Measurements from ENCODE around the gene NLRP6.
"Not testable (repeated sequence)": the region's sequence is repeated elsewhere in the genome, so short reads cannot be mapped to it uniquely, and the experiment has no call there.

NLRP6 gene

DNA sequence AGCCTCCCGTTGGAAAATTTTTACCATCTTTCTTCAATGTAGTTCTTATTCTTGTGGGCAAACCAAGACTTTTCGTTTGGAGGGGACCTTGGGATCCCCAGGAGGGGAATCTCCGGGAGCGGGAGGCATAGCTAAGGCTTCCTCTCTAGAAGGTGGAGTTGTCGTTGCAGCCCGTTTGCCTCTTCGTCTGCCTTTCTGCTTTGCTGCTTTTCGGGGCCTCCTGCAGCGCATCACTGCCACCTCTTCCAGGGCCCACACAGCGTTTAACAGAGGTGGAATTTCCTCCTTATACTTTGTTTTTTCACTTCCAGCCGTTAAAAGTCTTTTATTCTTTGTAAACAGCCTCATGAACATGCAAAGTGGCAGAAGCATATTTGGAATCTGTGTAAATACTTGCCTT is 45.9 kb downstream of the NLRP6 start:
- TF ChIP-seq NFRKB (IDR thresholded peaks at IDR 0.05) (no peak), ZNF384 (IDR thresholded peaks at IDR 0.05) (no peak), HDGF (IDR thresholded peaks at IDR 0.05; ENCODE audit: borderline replicate concordance) (no peak), BHLHE40 (IDR thresholded peaks at IDR 0.05; ENCODE audit: borderline replicate concordance) (no peak), ARNT (IDR thresholded peaks at IDR 0.05) (no peak), CTBP1 (IDR thresholded peaks at IDR 0.05; ENCODE audit: borderline replicate concordance) (no peak), FOXA1 (IDR thresholded peaks at IDR 0.05) (no peak), FOXK2 (IDR thresholded peaks at IDR 0.05) (no peak), L3MBTL2 (conservative IDR thresholded peaks at IDR 0.05) (no peak), SUZ12 (IDR thresholded peaks at IDR 0.05) (no peak), ELF4 (IDR thresholded peaks at IDR 0.05) (no peak), SP1 (IDR thresholded peaks at IDR 0.05) (no peak), FOXM1 (IDR thresholded peaks at IDR 0.05; ENCODE audit: borderline replicate concordance) (no peak), TARDBP (IDR thresholded peaks at IDR 0.05) (no peak), LEF1 (IDR thresholded peaks at IDR 0.05; ENCODE audit: borderline replicate concordance) (no peak)
- TF ChIP-seq, protein P1, sequence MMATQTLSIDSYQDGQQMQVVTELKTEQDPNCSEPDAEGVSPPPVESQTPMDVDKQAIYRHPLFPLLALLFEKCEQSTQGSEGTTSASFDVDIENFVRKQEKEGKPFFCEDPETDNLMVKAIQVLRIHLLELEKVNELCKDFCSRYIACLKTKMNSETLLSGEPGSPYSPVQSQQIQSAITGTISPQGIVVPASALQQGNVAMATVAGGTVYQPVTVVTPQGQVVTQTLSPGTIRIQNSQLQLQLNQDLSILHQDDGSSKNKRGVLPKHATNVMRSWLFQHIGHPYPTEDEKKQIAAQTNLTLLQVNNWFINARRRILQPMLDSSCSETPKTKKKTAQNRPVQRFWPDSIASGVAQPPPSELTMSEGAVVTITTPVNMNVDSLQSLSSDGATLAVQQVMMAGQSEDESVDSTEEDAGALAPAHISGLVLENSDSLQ (IDR thresholded peaks at IDR 0.05) = no peak
- no peak for DNase-seq (ENCODE audit: extremely low spot score)
- CTCF ChIA-PET = no interaction called here
- POLR2A ChIA-PET = no interaction called here

DNA sequence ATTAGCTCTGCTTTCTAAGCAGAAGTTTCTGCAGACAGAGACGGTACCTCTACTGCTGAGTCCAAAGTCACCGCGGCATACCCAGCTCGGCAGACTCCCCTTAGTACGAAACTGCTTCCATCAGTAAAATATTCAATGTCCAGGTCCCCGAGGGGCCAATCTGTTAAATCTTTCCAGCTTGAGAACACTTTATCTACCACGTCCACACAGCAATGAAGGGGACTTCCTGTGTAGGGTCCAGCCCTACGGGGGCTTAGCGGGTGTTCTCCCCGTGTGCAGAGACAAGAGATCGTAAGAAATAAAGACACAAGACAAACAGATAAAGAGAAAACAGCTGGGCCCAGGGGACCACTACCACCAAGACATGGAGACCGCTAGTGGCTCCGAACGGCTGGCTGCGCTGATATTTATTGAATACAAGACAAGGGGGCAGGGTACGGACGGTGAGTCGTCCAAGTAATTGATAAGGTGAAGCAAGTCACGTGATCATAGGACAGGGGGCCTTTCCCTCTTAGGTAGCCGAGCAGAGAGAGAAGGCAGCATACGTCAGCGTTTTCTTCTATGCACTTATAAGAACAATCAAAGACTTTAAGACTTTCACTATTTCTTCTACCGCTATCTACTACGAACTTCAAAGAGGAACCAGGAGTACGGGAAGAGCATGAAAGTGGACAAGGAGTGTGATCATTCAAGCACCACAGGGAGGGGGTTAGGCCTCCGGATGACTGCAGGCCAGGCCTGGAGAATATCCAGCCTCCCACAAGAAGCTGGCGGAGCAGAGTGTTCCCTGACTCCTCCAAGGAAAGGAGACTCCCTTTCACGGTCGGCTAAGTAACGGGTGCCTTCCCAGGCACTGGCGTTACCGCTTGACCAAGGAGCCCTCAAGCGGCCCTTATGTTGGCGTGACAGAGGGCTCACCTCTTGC is 46.6 kb downstream of the NLRP6 start:
- DNase-seq (ENCODE audit: extremely low spot score); CTCF ChIA-PET; POLR2A ChIA-PET: not testable (repeated sequence)

DNA sequence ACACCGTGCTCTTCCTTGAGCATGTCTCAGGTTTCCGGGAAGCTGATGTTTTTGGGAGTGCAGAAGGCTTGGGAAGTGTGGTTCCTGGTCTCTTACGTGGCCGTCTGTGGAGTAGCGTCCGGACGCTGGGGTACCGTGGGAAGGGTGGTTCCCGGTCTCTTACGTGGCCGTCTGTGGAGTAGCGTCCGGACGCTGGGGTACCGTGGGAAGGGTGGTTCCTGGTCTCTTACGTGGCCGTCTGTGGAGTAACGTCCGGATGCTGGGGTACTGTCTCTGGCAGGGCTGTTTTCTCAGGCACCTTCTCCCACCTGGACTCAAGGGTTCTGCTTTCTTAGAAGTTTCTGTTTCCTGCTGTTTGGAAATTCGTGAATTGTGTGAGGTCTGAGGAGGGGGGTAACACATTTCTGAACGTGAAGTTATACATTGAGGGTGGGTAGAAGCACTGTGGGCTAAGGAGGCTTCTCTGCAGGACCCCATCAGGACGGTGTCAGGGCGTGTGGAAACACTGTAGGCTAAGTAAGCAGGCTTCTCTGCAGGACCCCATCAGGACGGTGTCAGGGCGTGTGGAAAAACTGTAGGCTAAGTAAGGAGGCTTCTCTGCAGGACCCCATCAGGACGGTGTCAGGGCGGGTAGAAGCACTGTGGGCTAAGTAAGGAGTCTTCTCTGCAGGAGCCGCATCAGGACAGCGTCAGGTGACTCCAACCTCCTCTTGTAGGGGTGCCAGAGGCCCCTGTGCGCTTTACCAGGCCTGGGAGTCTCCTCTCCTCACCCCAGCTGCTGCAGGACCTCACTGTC is 47.8 kb downstream of the NLRP6 start:
- DNase-seq (ENCODE audit: extremely low spot score) = no peak
- ChIA-PET POLR2A (no interaction called here), CTCF (no interaction called here)
- no peak for TF ChIP-seq ELF4 (IDR thresholded peaks at IDR 0.05)
- no peak for TF ChIP-seq TARDBP (IDR thresholded peaks at IDR 0.05)
- no peak for TF ChIP-seq SUZ12 (IDR thresholded peaks at IDR 0.05)
- TF ChIP-seq FOXK2 (IDR thresholded peaks at IDR 0.05) = no peak
- no peak for TF ChIP-seq ZNF384 (IDR thresholded peaks at IDR 0.05)
- TF ChIP-seq LEF1 (IDR thresholded peaks at IDR 0.05; ENCODE audit: borderline replicate concordance) = no peak
- no peak for TF ChIP-seq HDGF (IDR thresholded peaks at IDR 0.05; ENCODE audit: borderline replicate concordance)
- TF ChIP-seq, protein P1 (IDR thresholded peaks at IDR 0.05) = no peak
- TF ChIP-seq SP1 (IDR thresholded peaks at IDR 0.05) = no peak
- TF ChIP-seq BHLHE40 (IDR thresholded peaks at IDR 0.05; ENCODE audit: borderline replicate concordance) = no peak
- no peak for TF ChIP-seq FOXA1 (IDR thresholded peaks at IDR 0.05)
- TF ChIP-seq L3MBTL2 (conservative IDR thresholded peaks at IDR 0.05) = no peak
- TF ChIP-seq NFRKB (IDR thresholded peaks at IDR 0.05) = no peak
- TF ChIP-seq FOXM1 (IDR thresholded peaks at IDR 0.05; ENCODE audit: borderline replicate concordance) = no peak
- no peak for TF ChIP-seq CTBP1 (IDR thresholded peaks at IDR 0.05; ENCODE audit: borderline replicate concordance)
- no peak for TF ChIP-seq ARNT (IDR thresholded peaks at IDR 0.05)

DNA sequence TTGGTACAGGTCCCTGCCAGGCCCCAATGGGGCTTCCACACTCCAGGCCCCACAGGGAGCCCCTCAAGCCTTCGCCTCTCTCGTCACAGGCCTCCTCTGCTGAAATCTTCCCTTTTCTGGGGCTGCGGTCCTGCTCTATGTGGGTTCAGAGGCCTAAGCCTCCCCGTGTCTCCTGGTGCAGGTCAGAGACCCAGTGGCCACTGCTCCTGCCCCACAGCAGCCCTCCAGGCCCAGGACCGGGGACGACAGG is 48.3 kb downstream of the NLRP6 start:
- TF ChIP-seq FOXK2 (IDR thresholded peaks at IDR 0.05) (no peak), LEF1 (IDR thresholded peaks at IDR 0.05; ENCODE audit: borderline replicate concordance) (no peak), ARNT (IDR thresholded peaks at IDR 0.05) (no peak), HDGF (IDR thresholded peaks at IDR 0.05; ENCODE audit: borderline replicate concordance) (no peak), ZNF384 (IDR thresholded peaks at IDR 0.05) (no peak), SUZ12 (IDR thresholded peaks at IDR 0.05) (no peak), NFRKB (IDR thresholded peaks at IDR 0.05) (no peak), BHLHE40 (IDR thresholded peaks at IDR 0.05; ENCODE audit: borderline replicate concordance) (no peak), L3MBTL2 (conservative IDR thresholded peaks at IDR 0.05) (no peak), TARDBP (IDR thresholded peaks at IDR 0.05) (no peak), FOXM1 (IDR thresholded peaks at IDR 0.05; ENCODE audit: borderline replicate concordance) (no peak), ELF4 (IDR thresholded peaks at IDR 0.05) (no peak), FOXA1 (IDR thresholded peaks at IDR 0.05) (no peak), CTBP1 (IDR thresholded peaks at IDR 0.05; ENCODE audit: borderline replicate concordance) (no peak), SP1 (IDR thresholded peaks at IDR 0.05) (no peak)
- TF ChIP-seq, protein P1 (IDR thresholded peaks at IDR 0.05) = no peak
- CTCF ChIA-PET = no interaction called here
- no peak for DNase-seq (ENCODE audit: extremely low spot score)
- POLR2A ChIA-PET = no interaction called here

DNA sequence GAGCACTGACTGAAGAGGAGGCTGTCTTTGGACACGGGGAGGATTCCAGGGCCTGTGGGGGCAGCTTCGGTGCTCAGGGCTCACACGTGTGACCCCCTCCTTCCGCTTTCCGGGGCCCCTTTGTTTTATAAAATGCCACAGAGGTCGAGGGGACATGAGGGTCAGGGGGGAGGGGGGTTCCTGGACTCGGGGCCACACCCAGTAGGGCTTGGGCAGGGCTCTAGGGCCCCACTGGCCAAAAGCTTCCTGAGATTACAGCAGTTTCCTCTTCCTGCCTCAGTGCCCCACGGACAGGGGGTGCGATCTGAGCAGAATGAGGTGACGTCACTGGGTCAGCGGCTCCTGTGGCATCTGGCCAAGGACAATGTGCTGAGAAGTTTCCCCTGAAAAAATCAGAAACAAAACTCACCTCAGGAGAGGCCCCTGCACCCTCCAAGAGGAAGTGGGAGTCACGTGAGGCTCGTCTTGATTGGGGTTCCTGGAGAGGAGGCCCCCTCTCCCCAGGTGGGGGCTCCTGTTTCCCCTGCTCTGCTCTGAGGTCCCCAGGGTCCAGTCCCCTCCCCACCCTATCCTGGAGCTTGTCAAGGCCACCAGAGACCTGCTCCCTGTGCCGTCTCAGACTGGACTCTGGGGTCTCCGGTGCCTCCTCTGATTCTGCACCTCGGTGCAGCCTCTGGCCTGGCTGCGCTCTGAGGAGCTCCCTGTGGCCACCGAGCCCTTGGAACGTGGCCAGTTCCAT is 48.8 kb downstream of the NLRP6 start:
- DNase-seq (ENCODE audit: extremely low spot score) = no peak
- POLR2A ChIA-PET = interaction anchor here (1.2 kb wide), 1 partner anchor 28 kb away, joined by 5 read pairs; no protein-coding TSS in a partner anchor
- TF ChIP-seq SP1 (IDR thresholded peaks at IDR 0.05) (no peak), ELF4 (IDR thresholded peaks at IDR 0.05) (no peak), FOXK2 (IDR thresholded peaks at IDR 0.05) (no peak)
- CTCF ChIA-PET = interaction anchor here (0.6 kb wide), 1 partner anchor 17 kb away, joined by 3 read pairs; no protein-coding TSS in a partner anchor

Measured in HEK293T (cell line).